HepG2 (cell line): ENCODE data around the gene C19orf33. TPM values are rescaled to one million over a fixed set of nuclear protein-coding genes. Genes with fewer than 3 reads are reported as not detected.

Experiments used
- ATAC-seq: fragments of 200-7000 bp; cut with Tn5 transposase; 3 replicates; pipeline ENCODE4 v1.9.1; 2020; ENCODE audit warnings: mild to moderate bottlenecking, moderate library complexity
- BruUV-seq: library from RNA; stranded (reverse); fragments of 400-500 nt; replicated peaks from 2 replicates; lab custom pipeline; 2021; lab: Mats Ljungman, UMichigan
- CTCF ChIA-PET: fragments of 300-600 bp; formaldehyde crosslinking; extraction: SDS; loops from one replicate; lab custom pipeline; 2021; ENCODE audit warnings: low total read pairs, inconsistent platforms, low intra/inter-chr PET ratio; lab: Yijun Ruan, JAX
- POLR2A ChIA-PET: fragments of 350-600 bp; sonication (Branson Sonifier 250); formaldehyde crosslinking; loops from one replicate; lab custom pipeline; 2020; ENCODE audit warnings: antibody characterized with exemption, inconsistent platforms; lab: Yijun Ruan, JAX
- DNase-seq: peaks from one replicate; pipeline ENCODE4 v3.0.0-alpha.2; 2015; ENCODE audit warnings: low spot score
- FAIRE-seq: peaks from 3 replicates; lab custom pipeline; 2011; peaks lifted over from hg19 to GRCh38; lab: Jason Lieb, UNC
- H2AFZ ChIP-seq: one replicate; pipeline ENCODE4 v1.6.1; 2011; ENCODE audit warnings: low read length, inconsistent platforms
- H3K27ac ChIP-seq: fragments of 300-600 bp; 3 replicates; pipeline ENCODE4 v1.8.0; 2011; ENCODE audit warnings: mixed run types, mild to moderate bottlenecking, mixed read lengths, low read length, inconsistent platforms; ENCODE audit not compliant: insufficient read depth; ENCODE audit errors: extremely low read length
- H3K27me3 ChIP-seq, 2 experiments: fragments of 200-600 bp in 1 of 2; 2 replicates in 1 of 2; 3 replicates in 1 of 2; pipeline versions ENCODE4 v1.6.0 to v1.8.0; 2011; ENCODE audit warnings: low read length in 2 of 2, mild to moderate bottlenecking in 2 of 2, moderate library complexity in 2 of 2, inconsistent platforms in 1 of 2; ENCODE audit not compliant: insufficient read depth in 2 of 2, control insufficient read depth in 1 of 2
- H3K36me3 ChIP-seq, 2 experiments: fragments of 200-600 bp in 1 of 2; replicated peaks in 1 of 2; 2 replicates in 1 of 2; 3 replicates in 1 of 2; pipeline versions ENCODE4 v1.5.1 to v1.8.0; 2011; ENCODE audit warnings: low read length in 2 of 2, inconsistent platforms in 1 of 2; ENCODE audit not compliant: insufficient read depth in 2 of 2, control insufficient read depth in 1 of 2
- H3K4me1 ChIP-seq: 2 replicates; pipeline ENCODE4 v1.5.1; 2012; ENCODE audit warnings: low read length, inconsistent platforms; ENCODE audit not compliant: insufficient read depth
- H3K4me2 ChIP-seq: 2 replicates; pipeline ENCODE4 v1.6.0; 2011; ENCODE audit warnings: low read depth, low read length, inconsistent platforms
- H3K4me3 ChIP-seq, 3 experiments: fragments of 200-600 bp in 1 of 3; sonication (generic), shearing (Covaris generic) in 1 of 3; replicated peaks in 1 of 3; 2 replicates each; pipeline ENCODE4 v1.5.1; 2011 to 2016; ENCODE audit warnings: low read length in 3 of 3, inconsistent platforms in 2 of 3, low read depth in 2 of 3, mild to moderate bottlenecking in 2 of 3, control low read depth in 1 of 3, mixed read lengths in 1 of 3; ENCODE audit not compliant: insufficient read depth in 1 of 3
- H3K79me2 ChIP-seq: one replicate; pipeline ENCODE4 v1.6.1; 2011; ENCODE audit warnings: low read length, inconsistent platforms; ENCODE audit not compliant: insufficient read depth
- H3K9ac ChIP-seq: 2 replicates; pipeline ENCODE4 v1.6.0; 2011; ENCODE audit warnings: mild to moderate bottlenecking, low read depth, low read length, inconsistent platforms; ENCODE audit not compliant: insufficient read depth
- H3K9me3 ChIP-seq: 2 replicates; pipeline ENCODE4 v1.5.1; 2012; ENCODE audit warnings: mild to moderate bottlenecking, low read length
- H4K20me1 ChIP-seq: 2 replicates; pipeline ENCODE4 v1.6.0; 2011; ENCODE audit warnings: inconsistent platforms, mild to moderate bottlenecking, low read length, moderate library complexity; ENCODE audit not compliant: insufficient read depth
- BCL6 ChIP-seq: IDR thresholded peaks from 2 replicates; pipeline ENCODE4 v1.6.1; 2016; ENCODE audit warnings: missing genetic modification reagents, missing compliant biosample characterization
- GATAD2A ChIP-seq: IDR thresholded peaks from 2 replicates; pipeline ENCODE4 v1.6.1; 2016
- KLF13 ChIP-seq: sonication (generic); formaldehyde crosslinking; IDR thresholded peaks from 2 replicates; pipeline ENCODE4 v1.4.0; 2020; ENCODE audit warnings: mild to moderate bottlenecking, missing genetic modification reagents
- MAFF ChIP-seq: IDR thresholded peaks from 2 replicates; pipeline ENCODE4 v1.6.1; 2011; ENCODE audit warnings: low read depth, low read length, improper control_type of control experiment
- MAFK ChIP-seq, 2 experiments: IDR thresholded peaks in 1 of 2; conservative IDR thresholded peaks in 1 of 2; 2 replicates each; pipeline ENCODE4 v1.6.1; 2011; ENCODE audit warnings: improper control_type of control experiment in 2 of 2, low read length in 2 of 2
- NR2F2 ChIP-seq: IDR thresholded peaks from 2 replicates; pipeline ENCODE4 v1.6.1; 2012; ENCODE audit warnings: low read depth, inconsistent platforms, borderline replicate concordance
- PRMT3 ChIP-seq: sonication (generic); formaldehyde crosslinking; IDR thresholded peaks from 2 replicates; pipeline ENCODE4 v1.8.1; 2022; ENCODE audit warnings: low read depth, mild to moderate bottlenecking, moderate library complexity, missing genetic modification reagents, borderline replicate concordance
- ZNF251 ChIP-seq: sonication (generic); formaldehyde crosslinking; IDR thresholded peaks from 2 replicates; pipeline ENCODE4 v1.9.0; 2021; ENCODE audit warnings: mild to moderate bottlenecking, missing genetic modification reagents
- ZNF350 ChIP-seq: sonication (generic); formaldehyde crosslinking; IDR thresholded peaks from 2 replicates; pipeline ENCODE4 v1.4.0; 2020; ENCODE audit warnings: mild to moderate bottlenecking, low read depth, missing genetic modification reagents, borderline replicate concordance
- ZNF660 ChIP-seq: sonication (generic); formaldehyde crosslinking; IDR thresholded peaks from 2 replicates; pipeline ENCODE4 v1.5.1; 2020; ENCODE audit warnings: mild to moderate bottlenecking, low read depth, missing genetic modification reagents, borderline replicate concordance
- WGBS: methylation state at CpG from one replicate; pipeline ENCODE4 v1.1.6; 2017; ENCODE audit warnings: low lambda C conversion rate; 5-methylcytosine and 5-hydroxymethylcytosine counted together
- in situ Hi-C: cut with HindIII; loops from 2 replicates; pipeline ENCODE4 v1.10.0; 2017; ENCODE audit warnings: low pct_unique_long_range_greater_than_20kb; ENCODE audit not compliant: extremely low pct_ligation_motif_present
- intact Hi-C: fragments of 100-400 bp; cut with micrococcal nuclease; formaldehyde crosslinking; loops from one replicate; pipeline ENCODE4 v1.10.0; 2022; ENCODE audit not compliant: unreplicated experiment
- polyA plus RNA-seq, 8 experiments: library from polyadenylated mRNA; depleted of rRNA in 3 of 8; stranded (reverse) in 7 of 8; unstranded in 1 of 8; fragments of >200 nt; fragmentation: Illumina TruSeq in 4 of 8; extraction: Trizol in 4 of 8; gene quantifications; 2 replicates each; pipeline versions ENCODE4 v1.2.1 to v1.2.3, GENCODE V29; 2011 to 2016; ENCODE audit warnings: low read depth in 4 of 8, missing spikeins in 1 of 8, mixed read lengths in 1 of 8; ENCODE audit not compliant: insufficient read depth in 1 of 8
- total RNA-seq, 5 experiments: library from RNA; depleted of rRNA; stranded (reverse); fragments of >200 nt; fragmentation: Illumina TruSeq; extraction: Trizol; gene quantifications; 2 replicates each; pipeline ENCODE4 v1.2.3, GENCODE V29; 2016; ENCODE audit warnings: low read depth in 1 of 5
- TF ChIP-seq, protein P1 (sequence below): sonication (generic); formaldehyde crosslinking; conservative IDR thresholded peaks from 2 replicates; pipeline ENCODE4 v1.4.0; 2020; ENCODE audit warnings: missing genetic modification reagents

Gene C19orf33
- total and polyA plus RNA-seq, 2 of the 13 experiments (the other 11 are each of a cell fraction or from before 2014, with no cell fraction given) = 2.5 to 3.3 TPM

DNA sequence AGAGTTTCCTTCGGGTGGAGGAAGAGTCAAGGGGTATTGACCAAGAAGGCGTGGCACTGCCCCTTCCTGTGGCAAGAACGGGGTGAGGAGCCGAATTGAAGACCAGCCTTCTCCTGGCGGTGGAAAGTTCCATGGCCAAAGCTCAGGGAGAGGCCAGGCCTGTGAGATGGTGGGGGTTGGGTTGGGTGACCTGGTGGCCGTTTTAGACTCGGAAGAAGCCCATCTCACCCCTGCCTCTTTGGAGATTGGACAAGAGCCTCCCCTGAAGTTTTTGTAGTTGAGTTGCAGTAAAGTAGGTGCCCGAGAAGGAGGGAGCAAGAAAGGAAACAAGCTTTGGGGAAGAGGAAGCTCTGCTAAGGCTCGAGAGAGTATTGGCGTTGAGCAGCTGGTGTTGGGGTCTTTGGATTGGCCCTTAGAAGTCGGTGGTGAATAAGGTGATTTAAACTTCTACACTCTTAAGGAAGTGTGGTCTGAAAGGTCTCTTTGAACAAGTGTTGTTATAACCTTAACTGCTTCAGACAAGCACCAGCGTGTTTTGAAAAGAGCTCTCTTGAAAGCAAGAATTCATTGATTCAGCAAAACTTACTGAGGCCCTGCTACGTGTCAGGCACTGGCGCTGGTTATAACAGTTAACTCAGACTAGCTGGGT lies 38.7 kb upstream of the C19orf33 start:
- Histone ChIP-seq H4K20me1 (no peaks in the 10 kb centered on the region), H3K36me3 (no peaks in the 10 kb centered on the region), H2AFZ (no peak overlapping the region), H3K9me3 (no peaks in the 10 kb centered on the region), H3K79me2 (no peaks in the 10 kb centered on the region), H3K27me3 (peaks cover 0 to 6% of the 10 kb centered on the region in 2 experiments; a peak in 2 of 5 replicates), H3K4me2 (peak overlapping the region; percentile 65), H3K4me1 (peaks cover 73% of the 10 kb centered on the region), H3K27ac (no peak overlapping the region), H3K4me3 (peak overlapping the region in 2 of 3 experiments; percentile 19 to 41; a peak in 2 of 6 replicates), H3K9ac (no peak overlapping the region)
- ATAC-seq (no peak), FAIRE-seq (peak; percentile 12), DNase-seq (no peak)
- CTCF ChIA-PET = no interaction called here
- intact Hi-C loops = no loop called here
- TF ChIP-seq KLF13 (CRISPR knock-in tag) = no peak
- peak; percentile 43 for TF ChIP-seq MAFF
- TF ChIP-seq BCL6 (CRISPR knock-in tag) = no peak
- TF ChIP-seq GATAD2A (CRISPR knock-in tag) = 0 out of 2 replicates have a peak, but pooled peaks have one; percentile 3
- peak; percentile 58 to 60 for TF ChIP-seq MAFK (conservative IDR thresholded peaks at IDR 0.05 in 1 of 2, IDR thresholded peaks at IDR 0.05 in 1 of 2; ENCODE audit: low read length in 2 of 2)
- TF ChIP-seq ZNF350 (CRISPR knock-in tag) = no peak
- TF ChIP-seq NR2F2 = no peak
- TF ChIP-seq, protein P1, sequence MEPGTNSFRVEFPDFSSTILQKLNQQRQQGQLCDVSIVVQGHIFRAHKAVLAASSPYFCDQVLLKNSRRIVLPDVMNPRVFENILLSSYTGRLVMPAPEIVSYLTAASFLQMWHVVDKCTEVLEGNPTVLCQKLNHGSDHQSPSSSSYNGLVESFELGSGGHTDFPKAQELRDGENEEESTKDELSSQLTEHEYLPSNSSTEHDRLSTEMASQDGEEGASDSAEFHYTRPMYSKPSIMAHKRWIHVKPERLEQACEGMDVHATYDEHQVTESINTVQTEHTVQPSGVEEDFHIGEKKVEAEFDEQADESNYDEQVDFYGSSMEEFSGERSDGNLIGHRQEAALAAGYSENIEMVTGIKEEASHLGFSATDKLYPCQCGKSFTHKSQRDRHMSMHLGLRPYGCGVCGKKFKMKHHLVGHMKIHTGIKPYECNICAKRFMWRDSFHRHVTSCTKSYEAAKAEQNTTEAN (CRISPR knock-in tag) = no peak
- TF ChIP-seq ZNF251 (CRISPR knock-in tag) = no peak
- TF ChIP-seq ZNF660 (CRISPR knock-in tag) = no peak
- no peak for TF ChIP-seq PRMT3 (CRISPR knock-in tag)
- no TSS peak for BruUV-seq
- POLR2A ChIA-PET = interaction anchor here (1.1 to 1.5 kb wide), 3 partner anchors 14 to 39 kb away, joined by 3 to 5 read pairs (median 3); partner anchors contain the start of gene C19orf33
- WGBS = 26% methylated on average over 14 of the region's 14 CpGs
- in situ Hi-C loops = no loop called here
